Natural killer cell (primary cell): ENCODE results near the gene CYGB. TPM values are rescaled to one million over a fixed set of nuclear protein-coding genes. Genes with fewer than 3 reads are reported as not detected.
A peak's percentile ranks its signal among the peaks of the same experiment; 100 is the strongest.

ENCODE experiments used
- ATAC-seq, 3 donors: fragments of 150-1000 bp in 2 of 3; fragments of 200-7000 bp in 1 of 3; cut with Tn5 transposase; 1 replicate in 1 of 3; 2 replicates in 2 of 3; pipeline ENCODE4 v1.10.0; 2021; ENCODE audit warnings: mild to moderate bottlenecking in 2 of 3, moderate library complexity in 2 of 3
- DNase-seq, 2 donors: peaks; one replicate each; pipeline versions ENCODE4 v3.0.0 to v3.0.0-alpha.2; 2013 to 2021; ENCODE audit warnings: mixed read lengths in 1 of 2
- H3K27ac ChIP-seq: one replicate; pipeline ENCODE4 v1.5.1; 2013; ENCODE audit warnings: mild to moderate bottlenecking, low read length
- H3K27me3 ChIP-seq: one replicate; pipeline ENCODE4 v1.6.1; 2013; ENCODE audit warnings: low read length; ENCODE audit not compliant: control insufficient read depth, insufficient read depth
- H3K36me3 ChIP-seq: one replicate; pipeline ENCODE4 v1.6.1; 2013; ENCODE audit warnings: low read length; ENCODE audit not compliant: control insufficient read depth, insufficient read depth
- H3K4me1 ChIP-seq: one replicate; pipeline ENCODE4 v1.6.1; 2013; ENCODE audit warnings: low read length; ENCODE audit not compliant: control insufficient read depth, insufficient read depth
- H3K4me3 ChIP-seq: one replicate; pipeline ENCODE4 v1.5.1; 2013; ENCODE audit warnings: low read length
- H3K9me3 ChIP-seq: one replicate; pipeline ENCODE4 v1.6.1; 2013; ENCODE audit warnings: low read length; ENCODE audit not compliant: control insufficient read depth, insufficient read depth
- H3K27ac Mint-ChIP-seq, 2 donors: one replicate each; pipeline ENCODE4 v1.8.0; 2022; ENCODE audit warnings: mild to moderate bottlenecking in 2 of 2, mixed read lengths in 2 of 2, moderate library complexity in 1 of 2
- H3K27me3 Mint-ChIP-seq, 2 donors: one replicate each; pipeline ENCODE4 v1.8.0; 2022; ENCODE audit warnings: low read depth in 2 of 2, mixed read lengths in 2 of 2
- H3K36me3 Mint-ChIP-seq: one replicate; pipeline ENCODE4 v1.8.0; 2022; ENCODE audit warnings: mixed read lengths
- H3K4me1 Mint-ChIP-seq, 2 donors: one replicate each; pipeline ENCODE4 v1.8.0; 2022; ENCODE audit warnings: mixed read lengths in 2 of 2
- H3K4me3 Mint-ChIP-seq: one replicate; pipeline ENCODE4 v1.8.0; 2022; ENCODE audit warnings: mild to moderate bottlenecking, moderate library complexity, mixed read lengths
- H3K9me3 Mint-ChIP-seq, 2 donors: one replicate each; pipeline ENCODE4 v1.8.0; 2022; ENCODE audit warnings: mixed read lengths in 2 of 2
- CTCF ChIP-seq: fragments of 200-600 bp; IDR thresholded peaks from one replicate; pipeline ENCODE4 v1.8.0; 2022; ENCODE audit warnings: antibody characterized with exemption
- WGBS: methylation state at CpG from one replicate; pipeline ENCODE4 v1.1.7; 2013; ENCODE audit warnings: missing lambda C conversion rate; ENCODE audit not compliant: insufficient coverage; 5-methylcytosine and 5-hydroxymethylcytosine counted together
- intact Hi-C: fragments of 100-400 bp; cut with micrococcal nuclease; formaldehyde crosslinking; loops from one replicate; pipeline ENCODE4 v1.14.2; 2022
- total RNA-seq, 4 donors: library from RNA; stranded (reverse); fragments of 120-200 nt in 1 of 4; gene quantifications; one replicate each; pipeline versions ENCODE4 v1.2.3 to v1.2.4, GENCODE V29; 2013 to 2022

Gene CYGB
- total RNA-seq, 3 donors from 2014 or later (not counting 1 experiment from before 2014, with no cell fraction given), result 0.12 to 0.33 (median 0.16) TPM

GRCh38 chr17:76506408-76507345 lies 30.8 kb downstream of the CYGB start:
- Mint-ChIP-seq H3K36me3 (no peaks in the 10 kb centered on the region), H3K4me3 (no peak overlapping the region)
- TF ChIP-seq CTCF, result peak; percentile 84

GRCh38 chr17:76504117-76504516 lies 33.4 kb downstream of the CYGB start:
- H3K4me1 Mint-ChIP-seq, result peaks cover 22 to 39% of the 10 kb centered on the region in 2 donors
- Histone ChIP-seq H3K36me3 (no peaks in the 10 kb centered on the region), H3K9me3 (no peaks in the 10 kb centered on the region), H3K27me3 (no peaks in the 10 kb centered on the region), H3K4me3 (no peak overlapping the region), H3K27ac (no peak overlapping the region), H3K4me1 (peaks cover 43% of the 10 kb centered on the region)
- intact Hi-C loops, result no loop called here
- DNase-seq (no peak), ATAC-seq (no peak)
- H3K27ac Mint-ChIP-seq, result no peak overlapping the region
- 75% methylated on average over 6 of the region's 7 CpGs for WGBS
- no peaks in the 10 kb centered on the region for H3K27me3 Mint-ChIP-seq
- H3K36me3 Mint-ChIP-seq, result no peaks in the 10 kb centered on the region
- no peak for TF ChIP-seq CTCF
- peak overlapping the region; percentile 47 for H3K4me3 Mint-ChIP-seq
- H3K9me3 Mint-ChIP-seq, result no peaks in the 10 kb centered on the region

More at GRCh38 chr17:76506408-76507345, 30.8 kb downstream of the CYGB start:
- Histone ChIP-seq H3K27me3 (no peaks in the 10 kb centered on the region), H3K9me3 (no peaks in the 10 kb centered on the region), H3K36me3 (no peaks in the 10 kb centered on the region), H3K27ac (peak overlapping the region; percentile 56), H3K4me1 (peaks cover 33% of the 10 kb centered on the region), H3K4me3 (no peak overlapping the region)
- no peaks in the 10 kb centered on the region for H3K9me3 Mint-ChIP-seq
- peak; percentile 95 for DNase-seq
- intact Hi-C loops, result loop anchor here (1.0 to 5.0 kb wide), 3 partner anchors 40 to 204 kb away; no protein-coding TSS in a partner anchor
- WGBS, result 30% methylated on average over 24 of the region's 24 CpGs
- peak overlapping the region in 1 of 2 donors; percentile 74 for H3K27ac Mint-ChIP-seq
- no peaks in the 10 kb centered on the region for H3K27me3 Mint-ChIP-seq
- H3K4me1 Mint-ChIP-seq, result peaks cover 12 to 25% of the 10 kb centered on the region in 2 donors
- ATAC-seq, result peak; percentile 90 to 92 (median 91)

GRCh38 chr17:76502341-76503211 lies 34.9 kb downstream of the CYGB start:
- DNase-seq (no peak), ATAC-seq (no peak)
- H3K4me1 ChIP-seq, result peaks cover 58% of the 10 kb centered on the region
- no peak overlapping the region for H3K4me3 ChIP-seq
- H3K4me3 Mint-ChIP-seq, result peak overlapping the region; percentile 25
- no peak for TF ChIP-seq CTCF
- WGBS, result 87% methylated on average over 7 of the region's 8 CpGs
- no peaks in the 10 kb centered on the region for H3K36me3 Mint-ChIP-seq
- H3K27ac ChIP-seq, result peak overlapping the region; percentile 78
- H3K4me1 Mint-ChIP-seq, result peaks cover 38 to 54% of the 10 kb centered on the region in 2 donors
- no peaks in the 10 kb centered on the region for H3K27me3 ChIP-seq
- H3K27ac Mint-ChIP-seq, result peak overlapping the region; percentile 96 to 97
- no peaks in the 10 kb centered on the region for H3K27me3 Mint-ChIP-seq
- peaks cover 3% of the 10 kb centered on the region for H3K36me3 ChIP-seq
- intact Hi-C loops, result no loop called here
- no peaks in the 10 kb centered on the region for H3K9me3 Mint-ChIP-seq
- no peaks in the 10 kb centered on the region for H3K9me3 ChIP-seq
